A549 (cell line): ENCODE measurements around the gene MBP.

Experiments
- BHLHE40 ChIP-seq: IDR thresholded peaks from 2 replicates; pipeline ENCODE4 v1.6.1; 2012; ENCODE audit warnings: low read depth, low read length, inconsistent platforms
- EP300 ChIP-seq, 2 experiments: fragments of >200 bp; sonication (Bioruptor Twin); formaldehyde crosslinking; IDR thresholded peaks; 2 replicates in 1 of 2; 3 replicates in 1 of 2; pipeline ENCODE4 v1.6.1; 2016 to 2017
- JUNB ChIP-seq: fragments of >200 bp; sonication (Bioruptor Twin); formaldehyde crosslinking; IDR thresholded peaks from 2 replicates; pipeline ENCODE4 v1.6.1; 2016
- NPAS2 ChIP-seq: fragments of 250-450 bp; sonication (Bioruptor Pico); IDR thresholded peaks from 2 replicates; pipeline ENCODE4 v1.8.0; 2022; ENCODE audit warnings: mild to moderate bottlenecking, moderate library complexity, borderline replicate concordance
- POLR2A ChIP-seq: IDR thresholded peaks from 2 replicates; pipeline ENCODE4 v1.6.1; 2012; ENCODE audit warnings: mild to moderate bottlenecking, low read length
- RFX5 ChIP-seq: fragments of 450-650 bp; IDR thresholded peaks from 2 replicates; pipeline ENCODE4 v1.7.1; 2014; ENCODE audit warnings: antibody characterized with exemption, mild to moderate bottlenecking, moderate library complexity
- TF ChIP-seq, protein P1 (sequence below): fragments of >200 bp; sonication (Bioruptor Twin); formaldehyde crosslinking; IDR thresholded peaks from 3 replicates; pipeline ENCODE4 v1.5.1; 2016
- TF ChIP-seq, protein P2 (sequence below): fragments of 150-350 bp; IDR thresholded peaks from 2 replicates; pipeline ENCODE4 v1.6.1; 2014; ENCODE audit warnings: low read depth, mild to moderate bottlenecking, low read length
- TF ChIP-seq, protein P3 (sequence below): fragments of 450-650 bp; IDR thresholded peaks from 2 replicates; pipeline ENCODE4 v1.6.1; 2014; ENCODE audit warnings: antibody characterized with exemption

DNA sequence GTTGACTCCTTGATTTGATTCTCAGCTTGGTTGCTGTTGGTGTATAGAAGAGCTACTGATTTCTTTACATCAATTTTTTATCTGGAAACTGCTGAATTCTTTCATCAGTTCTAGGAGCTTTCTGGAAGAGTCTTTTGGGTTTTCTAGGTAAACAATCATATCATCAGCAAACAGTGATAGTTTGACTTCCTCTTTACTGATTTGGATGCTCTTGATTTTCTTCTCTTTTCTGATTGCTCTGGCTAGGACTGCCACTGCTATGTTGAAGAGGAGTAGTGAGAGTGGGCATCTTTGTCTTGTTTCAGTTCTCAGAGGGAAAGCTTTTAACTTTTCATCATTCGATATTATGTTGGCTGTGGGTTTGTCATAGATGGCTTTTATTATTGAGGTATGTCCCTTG, 169.7 kb downstream of the MBP start:
- TF ChIP-seq, protein P1, sequence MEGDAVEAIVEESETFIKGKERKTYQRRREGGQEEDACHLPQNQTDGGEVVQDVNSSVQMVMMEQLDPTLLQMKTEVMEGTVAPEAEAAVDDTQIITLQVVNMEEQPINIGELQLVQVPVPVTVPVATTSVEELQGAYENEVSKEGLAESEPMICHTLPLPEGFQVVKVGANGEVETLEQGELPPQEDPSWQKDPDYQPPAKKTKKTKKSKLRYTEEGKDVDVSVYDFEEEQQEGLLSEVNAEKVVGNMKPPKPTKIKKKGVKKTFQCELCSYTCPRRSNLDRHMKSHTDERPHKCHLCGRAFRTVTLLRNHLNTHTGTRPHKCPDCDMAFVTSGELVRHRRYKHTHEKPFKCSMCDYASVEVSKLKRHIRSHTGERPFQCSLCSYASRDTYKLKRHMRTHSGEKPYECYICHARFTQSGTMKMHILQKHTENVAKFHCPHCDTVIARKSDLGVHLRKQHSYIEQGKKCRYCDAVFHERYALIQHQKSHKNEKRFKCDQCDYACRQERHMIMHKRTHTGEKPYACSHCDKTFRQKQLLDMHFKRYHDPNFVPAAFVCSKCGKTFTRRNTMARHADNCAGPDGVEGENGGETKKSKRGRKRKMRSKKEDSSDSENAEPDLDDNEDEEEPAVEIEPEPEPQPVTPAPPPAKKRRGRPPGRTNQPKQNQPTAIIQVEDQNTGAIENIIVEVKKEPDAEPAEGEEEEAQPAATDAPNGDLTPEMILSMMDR: no peak
- TF ChIP-seq, protein P2, sequence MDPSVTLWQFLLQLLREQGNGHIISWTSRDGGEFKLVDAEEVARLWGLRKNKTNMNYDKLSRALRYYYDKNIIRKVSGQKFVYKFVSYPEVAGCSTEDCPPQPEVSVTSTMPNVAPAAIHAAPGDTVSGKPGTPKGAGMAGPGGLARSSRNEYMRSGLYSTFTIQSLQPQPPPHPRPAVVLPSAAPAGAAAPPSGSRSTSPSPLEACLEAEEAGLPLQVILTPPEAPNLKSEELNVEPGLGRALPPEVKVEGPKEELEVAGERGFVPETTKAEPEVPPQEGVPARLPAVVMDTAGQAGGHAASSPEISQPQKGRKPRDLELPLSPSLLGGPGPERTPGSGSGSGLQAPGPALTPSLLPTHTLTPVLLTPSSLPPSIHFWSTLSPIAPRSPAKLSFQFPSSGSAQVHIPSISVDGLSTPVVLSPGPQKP: no peak
- TF ChIP-seq RFX5 (no peak), POLR2A (no peak), NPAS2 (CRISPR knock-in tag) (no peak), JUNB (no peak), EP300 (IDR thresholded peaks at IDR 0.05) (no peak), BHLHE40 (no peak)
- TF ChIP-seq, protein P3, sequence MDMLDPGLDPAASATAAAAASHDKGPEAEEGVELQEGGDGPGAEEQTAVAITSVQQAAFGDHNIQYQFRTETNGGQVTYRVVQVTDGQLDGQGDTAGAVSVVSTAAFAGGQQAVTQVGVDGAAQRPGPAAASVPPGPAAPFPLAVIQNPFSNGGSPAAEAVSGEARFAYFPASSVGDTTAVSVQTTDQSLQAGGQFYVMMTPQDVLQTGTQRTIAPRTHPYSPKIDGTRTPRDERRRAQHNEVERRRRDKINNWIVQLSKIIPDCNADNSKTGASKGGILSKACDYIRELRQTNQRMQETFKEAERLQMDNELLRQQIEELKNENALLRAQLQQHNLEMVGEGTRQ: no peak
